HepG2 (cell line): ENCODE measurements around the gene UGT1A8. TPM values are rescaled to one million over a fixed set of nuclear protein-coding genes. Genes with fewer than 3 reads are reported as not detected.

ENCODE experiments used
- ATAC-seq: fragments of 200-7000 bp; cut with Tn5 transposase; 3 replicates; pipeline ENCODE4 v1.9.1; 2020; ENCODE audit warnings: mild to moderate bottlenecking, moderate library complexity
- BruUV-seq: library from RNA; stranded (reverse); fragments of 400-500 nt; replicated peaks from 2 replicates; lab custom pipeline; 2021; lab: Mats Ljungman, UMichigan
- CTCF ChIA-PET: fragments of 300-600 bp; formaldehyde crosslinking; extraction: SDS; loops from one replicate; lab custom pipeline; 2021; ENCODE audit warnings: low total read pairs, inconsistent platforms, low intra/inter-chr PET ratio; lab: Yijun Ruan, JAX
- POLR2A ChIA-PET: fragments of 350-600 bp; sonication (Branson Sonifier 250); formaldehyde crosslinking; loops from one replicate; lab custom pipeline; 2020; ENCODE audit warnings: antibody characterized with exemption, inconsistent platforms; lab: Yijun Ruan, JAX
- DNase-seq: peaks from one replicate; pipeline ENCODE4 v3.0.0-alpha.2; 2015; ENCODE audit warnings: low spot score
- FAIRE-seq: peaks from 3 replicates; lab custom pipeline; 2011; peaks lifted over from hg19 to GRCh38; lab: Jason Lieb, UNC
- H2AFZ ChIP-seq: one replicate; pipeline ENCODE4 v1.6.1; 2011; ENCODE audit warnings: low read length, inconsistent platforms
- H3K27ac ChIP-seq: fragments of 300-600 bp; 3 replicates; pipeline ENCODE4 v1.8.0; 2011; ENCODE audit warnings: mixed run types, mild to moderate bottlenecking, mixed read lengths, low read length, inconsistent platforms; ENCODE audit not compliant: insufficient read depth; ENCODE audit errors: extremely low read length
- H3K27me3 ChIP-seq, 2 experiments: fragments of 200-600 bp in 1 of 2; 2 replicates in 1 of 2; 3 replicates in 1 of 2; pipeline versions ENCODE4 v1.6.0 to v1.8.0; 2011; ENCODE audit warnings: low read length in 2 of 2, mild to moderate bottlenecking in 2 of 2, moderate library complexity in 2 of 2, inconsistent platforms in 1 of 2; ENCODE audit not compliant: insufficient read depth in 2 of 2, control insufficient read depth in 1 of 2
- H3K36me3 ChIP-seq, 2 experiments: fragments of 200-600 bp in 1 of 2; replicated peaks in 1 of 2; 2 replicates in 1 of 2; 3 replicates in 1 of 2; pipeline versions ENCODE4 v1.5.1 to v1.8.0; 2011; ENCODE audit warnings: low read length in 2 of 2, inconsistent platforms in 1 of 2; ENCODE audit not compliant: insufficient read depth in 2 of 2, control insufficient read depth in 1 of 2
- H3K4me1 ChIP-seq: 2 replicates; pipeline ENCODE4 v1.5.1; 2012; ENCODE audit warnings: low read length, inconsistent platforms; ENCODE audit not compliant: insufficient read depth
- H3K4me2 ChIP-seq: 2 replicates; pipeline ENCODE4 v1.6.0; 2011; ENCODE audit warnings: low read depth, low read length, inconsistent platforms
- H3K4me3 ChIP-seq, 3 experiments: fragments of 200-600 bp in 1 of 3; sonication (generic), shearing (Covaris generic) in 1 of 3; replicated peaks in 1 of 3; 2 replicates each; pipeline ENCODE4 v1.5.1; 2011 to 2016; ENCODE audit warnings: low read length in 3 of 3, inconsistent platforms in 2 of 3, low read depth in 2 of 3, mild to moderate bottlenecking in 2 of 3, control low read depth in 1 of 3, mixed read lengths in 1 of 3; ENCODE audit not compliant: insufficient read depth in 1 of 3
- H3K79me2 ChIP-seq: one replicate; pipeline ENCODE4 v1.6.1; 2011; ENCODE audit warnings: low read length, inconsistent platforms; ENCODE audit not compliant: insufficient read depth
- H3K9ac ChIP-seq: 2 replicates; pipeline ENCODE4 v1.6.0; 2011; ENCODE audit warnings: mild to moderate bottlenecking, low read depth, low read length, inconsistent platforms; ENCODE audit not compliant: insufficient read depth
- H3K9me3 ChIP-seq: 2 replicates; pipeline ENCODE4 v1.5.1; 2012; ENCODE audit warnings: mild to moderate bottlenecking, low read length
- H4K20me1 ChIP-seq: 2 replicates; pipeline ENCODE4 v1.6.0; 2011; ENCODE audit warnings: inconsistent platforms, mild to moderate bottlenecking, low read length, moderate library complexity; ENCODE audit not compliant: insufficient read depth
- E2F5 ChIP-seq: sonication (generic); formaldehyde crosslinking; conservative IDR thresholded peaks from 2 replicates; pipeline ENCODE4 v1.4.0; 2020; ENCODE audit warnings: missing genetic modification reagents
- GLMP ChIP-seq: sonication (generic); formaldehyde crosslinking; IDR thresholded peaks from 2 replicates; pipeline ENCODE4 v1.9.0; 2021; ENCODE audit warnings: missing genetic modification reagents, mild to moderate bottlenecking, borderline replicate concordance
- GMEB1 ChIP-seq: sonication (generic); formaldehyde crosslinking; IDR thresholded peaks from 2 replicates; pipeline ENCODE4 v1.5.1; 2020; ENCODE audit warnings: missing genetic modification reagents, mild to moderate bottlenecking, borderline replicate concordance
- HNRNPL ChIP-seq: fragments of 200-400 bp; formaldehyde crosslinking; IDR thresholded peaks from 2 replicates; pipeline ENCODE4 v1.6.1; 2017; ENCODE audit warnings: mild to moderate bottlenecking, low read depth, low read length
- THRA ChIP-seq: sonication (generic); formaldehyde crosslinking; IDR thresholded peaks from 2 replicates; pipeline ENCODE4 v1.4.0; 2020; ENCODE audit warnings: missing genetic modification reagents, borderline replicate concordance
- ZNF34 ChIP-seq: sonication (generic); formaldehyde crosslinking; IDR thresholded peaks from 2 replicates; pipeline ENCODE4 v1.4.0; 2020; ENCODE audit warnings: mild to moderate bottlenecking, missing genetic modification reagents, borderline replicate concordance
- ZNF710 ChIP-seq: sonication (generic); formaldehyde crosslinking; IDR thresholded peaks from 2 replicates; pipeline ENCODE4 v1.5.0; 2020; ENCODE audit warnings: mild to moderate bottlenecking, missing genetic modification reagents, borderline replicate concordance
- ZSCAN5A ChIP-seq: sonication (generic); formaldehyde crosslinking; IDR thresholded peaks from 2 replicates; pipeline ENCODE4 v1.8.0; 2022; ENCODE audit warnings: mild to moderate bottlenecking, missing genetic modification reagents, borderline replicate concordance
- WGBS: methylation state at CpG from one replicate; pipeline ENCODE4 v1.1.6; 2017; ENCODE audit warnings: low lambda C conversion rate; 5-methylcytosine and 5-hydroxymethylcytosine counted together
- in situ Hi-C: cut with HindIII; loops from 2 replicates; pipeline ENCODE4 v1.10.0; 2017; ENCODE audit warnings: low pct_unique_long_range_greater_than_20kb; ENCODE audit not compliant: extremely low pct_ligation_motif_present
- intact Hi-C: fragments of 100-400 bp; cut with micrococcal nuclease; formaldehyde crosslinking; loops from one replicate; pipeline ENCODE4 v1.10.0; 2022; ENCODE audit not compliant: unreplicated experiment
- polyA plus RNA-seq, 8 experiments: library from polyadenylated mRNA; depleted of rRNA in 3 of 8; stranded (reverse) in 7 of 8; unstranded in 1 of 8; fragments of >200 nt; fragmentation: Illumina TruSeq in 4 of 8; extraction: Trizol in 4 of 8; gene quantifications; 2 replicates each; pipeline versions ENCODE4 v1.2.1 to v1.2.3, GENCODE V29; 2011 to 2016; ENCODE audit warnings: low read depth in 4 of 8, missing spikeins in 1 of 8, mixed read lengths in 1 of 8; ENCODE audit not compliant: insufficient read depth in 1 of 8
- total RNA-seq, 5 experiments: library from RNA; depleted of rRNA; stranded (reverse); fragments of >200 nt; fragmentation: Illumina TruSeq; extraction: Trizol; gene quantifications; 2 replicates each; pipeline ENCODE4 v1.2.3, GENCODE V29; 2016; ENCODE audit warnings: low read depth in 1 of 5

The UGT1A8 gene
- total and polyA plus RNA-seq, 2 of the 13 experiments (the other 11 are each of a cell fraction or from before 2014, with no cell fraction given) = not detected

- in situ Hi-C loops = no loop called here
- no peak for TF ChIP-seq E2F5
- TF ChIP-seq HNRNPL = no peak
- TF ChIP-seq ZNF710 (CRISPR knock-in tag) = no peak
- TF ChIP-seq ZNF34 (CRISPR knock-in tag) = no peak
- TF ChIP-seq GMEB1 (CRISPR knock-in tag) = no peak
- no peak for TF ChIP-seq THRA (CRISPR knock-in tag)
- TF ChIP-seq GLMP (CRISPR knock-in tag) = no peak
- no peak for TF ChIP-seq ZSCAN5A (CRISPR knock-in tag)
Measured at GRCh38 chr2:233743464-233744259, 126.2 kb downstream of the UGT1A8 start.

More at GRCh38 chr2:233743464-233744259, 126.2 kb downstream of the UGT1A8 start:
- Histone ChIP-seq H4K20me1 (no peaks in the 10 kb centered on the region), H3K4me2 (no peak overlapping the region), H3K36me3 (no peaks in the 10 kb centered on the region), H2AFZ (no peak overlapping the region), H3K9ac (no peak overlapping the region), H3K27me3 (peaks cover 1 to 55% of the 10 kb centered on the region in 2 experiments; a peak in 4 of 5 replicates), H3K27ac (no peak overlapping the region), H3K4me3 (no peak overlapping the region), H3K9me3 (no peaks in the 10 kb centered on the region), H3K4me1 (peaks cover 40% of the 10 kb centered on the region), H3K79me2 (no peaks in the 10 kb centered on the region)
- no peak for DNase-seq
- ChIA-PET CTCF (no interaction called here), POLR2A (no interaction called here)
- no peak for FAIRE-seq
- WGBS = 94% methylated on average over 45 of the region's 46 CpGs
- ATAC-seq = no peak
- intact Hi-C loops = no loop called here
- no TSS peak for BruUV-seq
